HG03196 (cell line): ENCODE measurements around the gene HDDC2.

ENCODE experiments used
- ATAC-seq: cut with Tn5 transposase; IDR thresholded peaks from one replicate; pipeline ENCODE4 v1.9.1; 2021; ENCODE audit not compliant: unreplicated experiment

HDDC2 gene

DNA sequence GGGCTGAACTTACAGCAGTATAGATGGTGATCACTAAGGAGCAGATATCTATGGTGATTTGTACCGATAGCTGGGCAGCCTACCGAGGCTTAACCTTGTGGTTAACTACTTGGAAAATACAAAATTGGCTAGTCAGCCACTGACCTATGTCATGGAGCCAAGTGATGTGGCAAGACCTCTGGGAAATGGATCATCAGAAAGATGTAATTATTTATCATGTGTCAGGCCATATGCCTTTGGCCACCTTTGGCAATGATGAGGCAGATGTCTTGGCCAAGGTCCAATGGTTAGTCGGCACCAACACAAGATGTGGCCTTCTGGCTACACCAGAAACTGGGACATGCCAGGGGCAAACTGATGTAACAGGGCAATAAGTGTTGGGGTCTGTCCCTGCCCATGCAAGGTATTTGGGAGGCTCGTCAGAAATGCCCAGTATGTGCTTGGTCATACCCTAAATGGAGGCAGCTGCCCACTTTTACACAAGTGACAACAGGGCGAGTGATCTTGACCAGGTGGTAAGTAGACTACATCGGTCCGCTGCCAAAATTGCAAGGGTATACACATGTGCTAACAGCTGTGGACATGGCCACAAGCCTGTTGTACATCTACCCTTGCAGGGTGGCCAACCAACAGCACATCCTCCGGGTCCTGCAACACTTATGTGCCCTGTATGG, 30.1 kb downstream of the HDDC2 start:
- ATAC-seq: no peak

DNA sequence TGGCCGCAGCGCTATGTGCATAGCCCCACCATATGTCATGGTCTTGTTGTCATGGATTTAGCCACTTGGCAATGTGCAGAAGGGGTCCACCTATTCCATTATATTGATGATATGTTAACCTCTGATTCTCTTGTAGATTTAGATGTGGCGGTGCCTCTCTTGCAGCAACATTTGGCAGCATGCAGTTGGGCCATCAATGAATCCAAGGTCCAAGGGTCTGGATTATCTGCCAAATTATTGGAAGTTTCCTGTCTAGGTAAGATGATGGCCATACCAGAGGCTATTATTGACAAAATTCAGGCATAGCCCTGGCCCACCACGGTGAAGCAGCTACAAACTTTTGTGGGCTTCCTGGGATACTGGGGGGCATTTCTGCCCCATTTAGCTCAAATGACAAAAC, 31.4 kb downstream of the HDDC2 start:
- no peak for ATAC-seq

GRCh38 chr6:125269328-125269985, 32.3 kb downstream of the HDDC2 start:
- ATAC-seq: no peak

GRCh38 chr6:125268765-125269164, 33.0 kb downstream of the HDDC2 start:
- ATAC-seq: no peak

- no peak for ATAC-seq
These were observed 33.8 kb downstream of the HDDC2 start for GRCh38 chr6:125267806-125268523.

DNA sequence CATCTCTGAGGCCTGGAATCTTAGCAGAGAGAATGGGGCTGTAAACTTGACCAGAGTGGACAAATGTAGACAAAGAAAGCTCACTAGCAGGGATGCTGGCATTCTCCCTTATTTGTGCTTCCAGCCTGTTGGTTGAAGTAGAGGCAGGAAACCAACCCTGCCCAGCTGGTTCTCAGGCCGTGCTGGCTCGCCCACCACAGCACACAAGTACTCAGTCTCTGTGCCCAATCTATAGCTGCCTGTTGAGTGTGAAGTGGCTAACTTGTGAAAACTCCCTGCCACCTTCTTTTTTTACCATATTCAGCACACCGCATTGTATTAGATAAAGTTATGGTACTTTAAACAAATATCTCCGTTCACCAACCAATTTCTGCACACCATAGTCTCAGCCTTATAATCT, 37.3 kb downstream of the HDDC2 start:
- no peak for ATAC-seq

DNA sequence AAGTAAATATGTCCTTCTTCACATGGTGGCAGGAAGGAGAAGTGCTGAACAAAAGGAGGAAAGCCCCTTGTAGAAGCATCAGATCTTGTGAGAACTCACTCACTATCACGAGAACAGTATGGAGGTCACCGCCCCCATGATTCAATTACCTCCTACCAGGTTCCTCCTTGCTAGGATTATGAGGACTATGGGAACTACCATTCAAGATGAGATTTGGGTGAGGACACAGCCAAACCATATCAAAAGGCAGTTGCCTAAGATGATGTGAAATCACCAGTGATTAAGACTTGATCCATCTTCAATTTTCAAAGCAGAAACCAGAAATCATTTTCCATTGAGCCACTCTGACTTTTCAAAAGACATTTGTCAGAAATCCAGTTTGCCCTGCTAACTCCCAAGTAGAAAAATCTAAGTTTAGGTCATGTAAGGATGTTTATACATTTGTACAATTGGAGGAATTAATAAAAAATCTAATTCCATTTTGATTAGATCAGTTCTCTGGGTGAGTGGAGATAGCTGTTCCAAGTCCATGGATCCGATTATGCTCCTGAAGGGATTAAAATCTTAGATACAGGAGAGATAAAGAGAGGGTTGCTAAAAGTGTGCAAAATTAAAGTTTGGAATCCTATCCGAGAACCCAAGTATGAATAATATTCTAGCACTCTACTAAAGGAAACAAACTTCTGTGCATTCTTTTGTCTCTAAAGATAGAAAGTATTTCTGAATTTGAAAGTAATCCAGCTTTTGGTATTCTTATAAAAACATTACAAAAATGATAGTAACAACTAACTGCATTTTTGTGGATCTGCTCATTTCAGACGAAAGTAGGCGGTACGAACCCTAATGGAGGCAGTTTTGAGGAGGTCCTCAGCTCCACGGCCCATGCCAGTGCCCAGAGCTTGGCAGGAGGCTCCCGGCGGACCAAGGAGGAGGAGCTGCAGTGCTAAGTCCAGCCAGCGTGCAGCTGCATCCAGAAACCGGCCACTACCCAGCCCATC, 39.5 kb downstream of the HDDC2 start:
- no peak for ATAC-seq

DNA sequence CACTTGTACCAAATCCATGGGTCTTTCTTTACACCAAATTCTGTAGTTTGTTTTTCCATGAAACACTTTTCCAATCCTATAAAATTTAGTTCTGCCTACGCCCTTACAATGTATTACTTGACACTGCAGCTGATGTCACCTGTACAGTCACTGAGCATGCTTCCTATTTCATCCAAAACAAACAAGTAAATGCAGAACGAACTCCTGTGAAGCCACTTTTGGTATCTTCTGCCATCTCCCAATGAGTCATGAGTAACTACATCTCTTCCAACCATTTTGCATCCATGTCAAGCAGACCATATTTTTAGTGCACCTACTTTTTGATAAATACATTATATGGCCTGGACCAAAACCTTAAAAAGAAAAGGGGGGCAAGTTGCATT, 42.4 kb downstream of the HDDC2 start:
- ATAC-seq: no peak

GRCh38 chr6:125258651-125259353, 43.0 kb downstream of the HDDC2 start:
- ATAC-seq: no peak

- ATAC-seq: no peak
These were observed 44.4 kb downstream of the HDDC2 start for GRCh38 chr6:125257351-125257750.

GRCh38 chr6:125255201-125255600, 46.6 kb downstream of the HDDC2 start:
- ATAC-seq: no peak

- ATAC-seq: no peak
These were observed 47.4 kb downstream of the HDDC2 start for GRCh38 chr6:125254321-125254720.

- ATAC-seq: no peak
These were observed 47.9 kb downstream of the HDDC2 start for GRCh38 chr6:125253881-125254280.

- ATAC-seq: no peak
These were observed 48.9 kb downstream of the HDDC2 start for GRCh38 chr6:125252891-125253290.

GRCh38 chr6:125251516-125252220, 50.1 kb downstream of the HDDC2 start:
- no peak for ATAC-seq

- no peak for ATAC-seq
These were observed 51.3 kb downstream of the HDDC2 start for GRCh38 chr6:125250511-125250910.

- ATAC-seq: no peak
These were observed 53.6 kb downstream of the HDDC2 start for GRCh38 chr6:125248136-125248535.

DNA sequence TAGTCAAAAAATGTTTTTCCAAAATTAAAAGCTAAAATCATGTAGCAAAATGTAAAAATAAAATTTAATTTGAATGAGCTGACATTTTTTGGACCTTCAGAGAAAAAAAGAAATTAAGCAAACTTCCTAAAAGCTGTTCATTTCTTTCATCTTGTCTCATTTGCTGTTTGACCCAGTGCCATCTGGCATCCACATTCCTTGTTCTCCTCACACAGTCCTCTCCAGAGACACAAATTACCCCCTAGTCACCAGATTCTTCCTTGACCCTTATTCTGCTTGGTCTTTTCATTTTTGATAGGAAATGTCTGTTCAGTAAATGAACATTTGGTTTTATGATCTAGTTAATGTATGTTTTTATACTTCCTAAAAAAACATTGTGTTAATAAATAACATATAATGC, 55.2 kb downstream of the HDDC2 start:
- ATAC-seq: no peak

DNA sequence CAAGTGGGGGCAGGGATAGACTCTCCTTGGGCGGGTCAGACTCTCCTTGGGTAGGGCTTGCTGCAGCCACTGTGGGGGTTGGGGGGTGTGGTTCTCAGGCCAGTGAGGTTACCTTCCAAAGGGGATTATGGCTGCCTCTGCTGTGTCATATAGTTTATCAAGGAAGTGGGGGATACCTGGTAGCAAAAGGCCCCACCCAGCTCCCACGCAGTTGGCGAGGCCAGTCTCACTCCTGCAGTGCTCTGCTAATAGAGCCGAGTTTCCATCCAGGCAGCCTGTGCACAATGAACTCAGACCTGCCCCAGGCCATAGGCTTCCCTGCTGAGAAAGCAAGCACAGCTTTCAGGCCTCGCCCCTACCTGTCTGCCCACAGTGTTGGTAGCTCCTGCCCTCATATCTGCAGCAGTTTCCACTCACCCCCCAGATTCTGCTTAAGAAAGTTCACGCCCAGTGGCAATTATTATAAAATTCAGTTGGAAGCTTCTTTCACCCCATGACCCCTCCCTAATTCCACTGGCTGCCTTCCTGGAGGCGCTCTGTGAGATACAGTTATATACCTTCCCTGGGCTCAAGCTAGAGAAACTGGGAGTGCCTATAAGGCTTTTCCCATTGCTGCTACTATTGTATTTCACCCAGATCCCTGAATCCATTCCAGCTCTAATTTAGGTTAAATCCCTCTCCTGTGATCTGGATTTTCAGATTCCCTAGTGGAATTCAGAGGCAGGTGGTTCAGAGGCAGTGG, 56.1 kb downstream of the HDDC2 start:
- no peak for ATAC-seq
